HL-60 (cell line): ENCODE results near the gene SMYD1.

Experiments used
- GABPA ChIP-seq: IDR thresholded peaks from 2 replicates; pipeline ENCODE4 v1.6.1; 2012; ENCODE audit warnings: low read depth
- POLR2AphosphoS5 ChIP-seq: IDR thresholded peaks from 2 replicates; pipeline ENCODE4 v1.6.1; 2012; ENCODE audit warnings: low read depth
- SPI1 ChIP-seq: IDR thresholded peaks from 2 replicates; pipeline ENCODE4 v1.6.1; 2012; ENCODE audit warnings: low read depth, mild to moderate bottlenecking, borderline replicate concordance
- TF ChIP-seq, protein P1 (sequence below): IDR thresholded peaks from one replicate; pipeline ENCODE4 v1.5.1; 2011; ENCODE audit warnings: low read length, control low read depth, inconsistent platforms; ENCODE audit not compliant: insufficient read depth
- TF ChIP-seq, protein P2 (sequence below): IDR thresholded peaks from 2 replicates; pipeline ENCODE4 v1.6.1; 2012; ENCODE audit warnings: low read depth; ENCODE audit not compliant: insufficient replicate concordance

DNA sequence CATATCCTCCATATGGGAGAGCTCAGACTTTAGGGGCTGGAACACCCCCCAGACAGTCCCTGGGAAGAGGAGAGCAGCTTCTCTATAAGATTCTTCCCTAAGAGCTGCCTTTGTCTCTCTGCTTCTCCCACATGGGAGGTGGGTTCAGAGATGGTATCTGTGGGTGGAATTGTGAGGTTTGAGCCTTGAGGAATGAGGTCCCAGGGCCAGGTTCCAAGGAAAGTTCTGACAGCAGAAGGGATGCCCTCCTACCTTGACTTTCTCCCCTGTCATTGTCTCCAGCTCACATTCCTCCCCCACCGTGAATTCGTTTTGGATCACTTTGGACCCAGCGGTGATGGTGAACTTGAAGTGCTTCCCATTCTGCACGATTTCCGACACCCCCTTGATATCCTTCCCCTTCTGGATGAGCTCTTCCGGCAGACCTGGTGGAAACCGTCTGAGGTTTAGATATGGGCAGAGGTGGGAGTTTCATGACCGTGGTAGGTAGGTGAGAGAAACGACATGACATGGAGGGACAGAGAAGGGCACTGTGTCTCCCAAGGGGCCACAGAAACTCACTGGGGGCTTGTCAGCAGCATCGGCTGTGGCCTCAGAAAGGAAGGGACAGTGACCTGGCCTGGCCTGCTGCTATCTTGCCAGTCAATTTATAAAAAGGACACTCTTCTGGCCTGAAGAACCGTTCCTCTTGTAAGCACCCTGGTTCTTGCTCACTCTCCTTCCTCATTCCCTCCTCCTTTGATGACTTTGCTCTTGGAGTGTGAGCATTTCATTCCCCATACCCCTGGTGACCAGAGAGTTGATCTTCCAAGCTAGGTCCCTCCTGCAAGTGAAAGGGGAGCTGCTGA is 58.5 kb downstream of the SMYD1 start:
- TF ChIP-seq, protein P1, sequence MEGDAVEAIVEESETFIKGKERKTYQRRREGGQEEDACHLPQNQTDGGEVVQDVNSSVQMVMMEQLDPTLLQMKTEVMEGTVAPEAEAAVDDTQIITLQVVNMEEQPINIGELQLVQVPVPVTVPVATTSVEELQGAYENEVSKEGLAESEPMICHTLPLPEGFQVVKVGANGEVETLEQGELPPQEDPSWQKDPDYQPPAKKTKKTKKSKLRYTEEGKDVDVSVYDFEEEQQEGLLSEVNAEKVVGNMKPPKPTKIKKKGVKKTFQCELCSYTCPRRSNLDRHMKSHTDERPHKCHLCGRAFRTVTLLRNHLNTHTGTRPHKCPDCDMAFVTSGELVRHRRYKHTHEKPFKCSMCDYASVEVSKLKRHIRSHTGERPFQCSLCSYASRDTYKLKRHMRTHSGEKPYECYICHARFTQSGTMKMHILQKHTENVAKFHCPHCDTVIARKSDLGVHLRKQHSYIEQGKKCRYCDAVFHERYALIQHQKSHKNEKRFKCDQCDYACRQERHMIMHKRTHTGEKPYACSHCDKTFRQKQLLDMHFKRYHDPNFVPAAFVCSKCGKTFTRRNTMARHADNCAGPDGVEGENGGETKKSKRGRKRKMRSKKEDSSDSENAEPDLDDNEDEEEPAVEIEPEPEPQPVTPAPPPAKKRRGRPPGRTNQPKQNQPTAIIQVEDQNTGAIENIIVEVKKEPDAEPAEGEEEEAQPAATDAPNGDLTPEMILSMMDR: no peak
- TF ChIP-seq, protein P2, sequence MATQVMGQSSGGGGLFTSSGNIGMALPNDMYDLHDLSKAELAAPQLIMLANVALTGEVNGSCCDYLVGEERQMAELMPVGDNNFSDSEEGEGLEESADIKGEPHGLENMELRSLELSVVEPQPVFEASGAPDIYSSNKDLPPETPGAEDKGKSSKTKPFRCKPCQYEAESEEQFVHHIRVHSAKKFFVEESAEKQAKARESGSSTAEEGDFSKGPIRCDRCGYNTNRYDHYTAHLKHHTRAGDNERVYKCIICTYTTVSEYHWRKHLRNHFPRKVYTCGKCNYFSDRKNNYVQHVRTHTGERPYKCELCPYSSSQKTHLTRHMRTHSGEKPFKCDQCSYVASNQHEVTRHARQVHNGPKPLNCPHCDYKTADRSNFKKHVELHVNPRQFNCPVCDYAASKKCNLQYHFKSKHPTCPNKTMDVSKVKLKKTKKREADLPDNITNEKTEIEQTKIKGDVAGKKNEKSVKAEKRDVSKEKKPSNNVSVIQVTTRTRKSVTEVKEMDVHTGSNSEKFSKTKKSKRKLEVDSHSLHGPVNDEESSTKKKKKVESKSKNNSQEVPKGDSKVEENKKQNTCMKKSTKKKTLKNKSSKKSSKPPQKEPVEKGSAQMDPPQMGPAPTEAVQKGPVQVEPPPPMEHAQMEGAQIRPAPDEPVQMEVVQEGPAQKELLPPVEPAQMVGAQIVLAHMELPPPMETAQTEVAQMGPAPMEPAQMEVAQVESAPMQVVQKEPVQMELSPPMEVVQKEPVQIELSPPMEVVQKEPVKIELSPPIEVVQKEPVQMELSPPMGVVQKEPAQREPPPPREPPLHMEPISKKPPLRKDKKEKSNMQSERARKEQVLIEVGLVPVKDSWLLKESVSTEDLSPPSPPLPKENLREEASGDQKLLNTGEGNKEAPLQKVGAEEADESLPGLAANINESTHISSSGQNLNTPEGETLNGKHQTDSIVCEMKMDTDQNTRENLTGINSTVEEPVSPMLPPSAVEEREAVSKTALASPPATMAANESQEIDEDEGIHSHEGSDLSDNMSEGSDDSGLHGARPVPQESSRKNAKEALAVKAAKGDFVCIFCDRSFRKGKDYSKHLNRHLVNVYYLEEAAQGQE: no peak
- TF ChIP-seq POLR2AphosphoS5: no peak
- TF ChIP-seq GABPA: no peak
- no peak for TF ChIP-seq SPI1
